Transverse colon (tissue), 4 donors: Measurements from ENCODE around the gene SHISAL1.

ENCODE experiments used
- EP300 ChIP-seq: sonication (generic); formaldehyde crosslinking; IDR thresholded peaks from one replicate; pipeline ENCODE4 v1.6.1; 2017; ENCODE audit warnings: antibody characterized with exemption, low read depth
- POLR2AphosphoS5 ChIP-seq, 3 donors: sonication (generic); formaldehyde crosslinking; IDR thresholded peaks; one replicate each; pipeline ENCODE4 v1.6.1; 2016; ENCODE audit warnings: antibody characterized with exemption in 3 of 3
- TF ChIP-seq, protein P1 (sequence below), 5 experiments: fragments of 200-600 bp in 3 of 5; fragments of 450-650 bp in 2 of 5; sonication (generic) in 3 of 5; IDR thresholded peaks; 1 replicate in 2 of 5; 2 replicates in 3 of 5; pipeline ENCODE4 v1.5.1; 2016 to 2017; ENCODE audit warnings: antibody characterized with exemption in 5 of 5, inconsistent platforms in 3 of 5, mild to moderate bottlenecking in 2 of 5, moderate library complexity in 1 of 5

DNA sequence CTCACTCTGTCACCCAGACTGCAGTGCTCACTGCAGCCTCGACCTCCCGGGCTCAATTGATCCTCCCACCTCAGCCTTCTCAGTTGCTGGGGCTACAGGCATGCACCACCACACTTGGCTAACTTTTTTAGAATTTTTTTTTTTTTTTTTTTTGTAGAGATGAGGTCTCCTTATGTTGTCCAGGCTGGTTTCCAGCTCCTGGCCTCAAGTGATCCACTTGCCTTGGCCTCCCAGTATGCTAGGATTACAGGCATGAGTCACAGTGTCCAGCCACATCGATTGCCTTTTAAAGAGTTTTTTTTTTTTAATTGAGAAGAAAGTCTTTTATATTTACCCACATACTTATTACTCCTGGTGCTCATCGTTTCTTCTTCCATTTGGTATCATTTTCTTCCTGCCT lies 102.0 kb downstream of the SHISAL1 start:
- no peak for TF ChIP-seq POLR2AphosphoS5 (IDR thresholded peaks at IDR 0.05)
- TF ChIP-seq, protein P1, sequence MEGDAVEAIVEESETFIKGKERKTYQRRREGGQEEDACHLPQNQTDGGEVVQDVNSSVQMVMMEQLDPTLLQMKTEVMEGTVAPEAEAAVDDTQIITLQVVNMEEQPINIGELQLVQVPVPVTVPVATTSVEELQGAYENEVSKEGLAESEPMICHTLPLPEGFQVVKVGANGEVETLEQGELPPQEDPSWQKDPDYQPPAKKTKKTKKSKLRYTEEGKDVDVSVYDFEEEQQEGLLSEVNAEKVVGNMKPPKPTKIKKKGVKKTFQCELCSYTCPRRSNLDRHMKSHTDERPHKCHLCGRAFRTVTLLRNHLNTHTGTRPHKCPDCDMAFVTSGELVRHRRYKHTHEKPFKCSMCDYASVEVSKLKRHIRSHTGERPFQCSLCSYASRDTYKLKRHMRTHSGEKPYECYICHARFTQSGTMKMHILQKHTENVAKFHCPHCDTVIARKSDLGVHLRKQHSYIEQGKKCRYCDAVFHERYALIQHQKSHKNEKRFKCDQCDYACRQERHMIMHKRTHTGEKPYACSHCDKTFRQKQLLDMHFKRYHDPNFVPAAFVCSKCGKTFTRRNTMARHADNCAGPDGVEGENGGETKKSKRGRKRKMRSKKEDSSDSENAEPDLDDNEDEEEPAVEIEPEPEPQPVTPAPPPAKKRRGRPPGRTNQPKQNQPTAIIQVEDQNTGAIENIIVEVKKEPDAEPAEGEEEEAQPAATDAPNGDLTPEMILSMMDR (IDR thresholded peaks at IDR 0.05) = no peak
- TF ChIP-seq EP300 = no peak
